LoVo (cell line): ENCODE measurements around the gene CTNNA2.
A peak's percentile ranks its signal among the peaks of the same experiment; 100 is the strongest.
"Not testable (repeated sequence)": the region's sequence is repeated elsewhere in the genome, so short reads cannot be mapped to it uniquely, and the experiment has no call there.

Source experiments
- DNase-seq: peaks from one replicate; pipeline ENCODE4 v3.0.0-alpha.2; 2016; ENCODE audit warnings: low spot score

The CTNNA2 gene

GRCh38 chr2:80032684-80033083 lies 519.8 kb downstream of the CTNNA2 start:
- DNase-seq: not testable (repeated sequence)

DNA sequence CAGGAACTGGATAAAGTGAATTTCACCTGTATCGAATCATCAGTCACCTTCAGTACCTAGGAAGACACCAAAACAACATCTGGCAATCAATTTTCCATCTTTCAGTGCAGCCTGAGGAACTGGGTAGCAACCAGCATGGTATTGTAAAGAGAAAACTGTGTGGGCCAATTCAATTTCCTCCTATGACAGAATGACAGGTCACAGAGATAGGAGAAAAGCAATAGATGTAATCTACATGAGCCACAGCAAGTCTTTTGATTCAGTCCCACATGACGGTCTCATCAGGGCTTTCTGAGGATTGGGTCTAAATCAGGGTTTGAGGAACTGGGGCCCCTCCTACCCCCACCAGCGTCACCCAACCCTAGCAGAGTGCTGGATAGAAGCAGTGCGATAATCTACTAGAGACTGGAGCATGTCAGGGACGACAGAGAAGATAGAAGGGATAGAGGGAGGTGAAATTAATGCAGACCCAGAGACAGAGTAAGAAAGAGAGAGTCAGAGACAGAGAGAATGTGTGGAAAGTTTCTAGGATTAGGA lies 523.0 kb downstream of the CTNNA2 start:
- DNase-seq: no peak

GRCh38 chr2:80037310-80037709 lies 524.5 kb downstream of the CTNNA2 start:
- no peak for DNase-seq

- DNase-seq: no peak
Measured at GRCh38 chr2:80040226-80040625, 527.4 kb downstream of the CTNNA2 start.

DNA sequence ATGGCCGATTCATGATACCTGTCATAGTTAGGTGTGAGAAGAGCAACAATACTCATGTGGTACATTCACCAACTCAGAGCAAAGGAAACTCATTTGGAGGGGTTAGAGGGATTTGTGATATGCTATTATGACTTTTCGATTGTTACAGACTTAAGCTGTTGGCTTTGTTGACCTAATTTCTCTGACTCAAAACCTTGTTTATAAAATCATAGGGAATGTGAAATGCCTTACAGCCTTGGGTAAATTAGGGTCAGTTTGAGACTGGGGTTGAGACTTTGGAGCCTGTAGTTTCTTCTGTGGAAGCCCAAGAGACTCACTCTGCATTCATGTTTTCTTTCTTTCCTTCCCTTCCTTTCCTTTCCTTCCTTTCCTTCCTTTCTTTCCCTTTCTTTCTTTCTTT lies 529.8 kb downstream of the CTNNA2 start:
- DNase-seq: no peak

GRCh38 chr2:80048296-80048695 lies 535.4 kb downstream of the CTNNA2 start:
- DNase-seq: no peak

GRCh38 chr2:80050246-80050645 lies 537.4 kb downstream of the CTNNA2 start:
- DNase-seq: no peak

- no peak for DNase-seq
Measured at GRCh38 chr2:80053522-80054345, 540.9 kb downstream of the CTNNA2 start.

DNA sequence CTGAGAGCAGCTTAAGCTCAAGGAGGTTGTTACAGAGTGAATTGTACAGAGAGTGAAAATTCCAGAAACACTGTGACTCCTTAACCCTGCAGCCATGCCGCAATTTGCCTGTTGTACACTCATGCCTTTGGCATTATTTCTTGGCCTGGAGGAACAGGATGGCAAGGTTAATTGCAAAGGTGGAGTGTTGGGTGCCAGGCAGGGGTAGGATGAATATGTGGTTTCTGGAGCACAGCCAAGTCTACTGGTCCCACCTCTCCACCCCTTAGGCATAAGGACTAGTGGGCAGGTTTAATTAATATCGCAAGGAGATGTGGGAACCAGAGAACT lies 541.5 kb downstream of the CTNNA2 start:
- no peak for DNase-seq

- DNase-seq: no peak
Measured at GRCh38 chr2:80057956-80058355, 545.1 kb downstream of the CTNNA2 start.

- no peak for DNase-seq
Measured at GRCh38 chr2:80058562-80058961, 545.7 kb downstream of the CTNNA2 start.

DNA sequence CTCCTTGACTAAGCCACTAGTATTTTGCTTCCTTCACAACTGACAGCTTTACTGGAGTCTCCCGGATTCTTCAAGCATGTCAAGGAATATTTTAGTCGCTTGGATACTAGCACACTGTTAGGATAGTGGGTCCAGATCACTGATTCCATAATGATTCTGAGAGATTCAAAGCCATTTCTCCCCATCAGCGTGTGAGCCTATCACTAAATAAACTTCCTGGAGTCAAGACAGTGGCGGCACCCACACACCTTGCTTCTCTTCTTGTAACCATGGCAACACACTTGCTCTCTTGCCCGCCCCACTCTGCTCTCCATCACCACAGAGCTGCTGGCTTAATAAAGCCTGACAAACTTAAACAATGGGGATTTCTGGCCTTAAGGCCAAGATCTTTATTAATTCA lies 546.6 kb downstream of the CTNNA2 start:
- DNase-seq: no peak

DNA sequence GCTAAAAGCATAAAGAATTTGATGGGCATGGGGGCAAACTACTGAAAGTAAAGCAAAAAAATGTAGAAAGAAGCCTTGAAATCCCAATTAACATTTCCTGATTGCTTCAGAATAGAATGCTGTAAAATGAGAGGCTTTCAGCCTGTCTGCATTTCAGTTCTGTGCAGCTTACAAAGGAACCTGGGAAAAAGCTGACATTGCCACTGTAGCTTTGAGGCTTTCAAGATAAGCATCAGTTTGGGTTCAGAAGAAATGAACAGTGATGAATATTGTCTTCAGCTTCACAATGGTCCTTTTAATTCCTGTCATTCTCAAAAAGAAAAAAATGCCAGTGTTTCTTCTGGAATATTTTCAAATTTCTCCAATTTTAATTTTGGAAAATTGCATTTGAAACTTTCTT lies 549.0 kb downstream of the CTNNA2 start:
- no peak for DNase-seq

GRCh38 chr2:80062298-80062697 lies 549.4 kb downstream of the CTNNA2 start:
- no peak for DNase-seq

- no peak for DNase-seq
Measured at GRCh38 chr2:80068038-80068731, 555.3 kb downstream of the CTNNA2 start.

GRCh38 chr2:80070587-80070986 lies 557.7 kb downstream of the CTNNA2 start:
- no peak for DNase-seq

DNA sequence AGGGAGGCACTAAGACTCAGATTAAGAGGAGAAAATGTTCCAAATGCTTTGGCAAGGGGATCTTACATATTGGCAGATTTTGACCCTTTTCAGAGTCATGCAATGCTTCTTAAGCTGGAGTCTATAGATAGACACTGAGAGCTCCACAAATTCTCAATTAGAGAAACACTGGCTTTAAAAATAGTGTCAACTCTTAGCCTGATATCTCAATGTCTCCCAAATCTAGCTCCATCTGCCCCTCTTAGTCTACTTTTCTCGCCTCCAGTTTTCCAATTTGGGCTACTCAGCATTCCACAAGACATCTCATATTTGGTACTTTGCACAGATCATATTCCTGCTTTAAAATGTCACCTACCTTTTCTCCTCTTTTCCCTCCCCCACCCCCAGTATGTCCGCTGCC lies 559.1 kb downstream of the CTNNA2 start:
- DNase-seq: no peak

DNA sequence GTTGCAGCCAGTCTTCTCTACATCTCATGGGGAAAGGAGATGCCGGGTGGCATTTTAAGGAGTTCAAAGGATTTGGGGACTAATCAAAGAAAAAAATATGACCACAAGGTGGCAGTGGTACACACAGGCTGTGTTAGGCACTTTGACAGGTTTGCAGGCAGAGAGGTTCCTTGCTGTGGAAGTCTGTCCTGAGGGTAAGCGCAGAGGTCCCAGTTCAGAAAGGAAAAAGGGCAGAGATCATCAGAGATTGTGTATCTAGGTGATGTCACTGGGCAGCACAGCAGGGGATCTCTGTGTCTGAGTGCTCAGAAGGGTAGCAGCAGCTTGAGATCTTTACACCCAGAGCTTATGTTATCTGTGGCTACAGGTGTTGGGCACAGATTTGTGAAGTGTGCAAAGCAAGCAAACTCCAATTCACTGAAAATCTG lies 560.3 kb downstream of the CTNNA2 start:
- peak; percentile 42 for DNase-seq

GRCh38 chr2:80074321-80075070 lies 561.6 kb downstream of the CTNNA2 start:
- no peak for DNase-seq

GRCh38 chr2:80075719-80076118 lies 562.9 kb downstream of the CTNNA2 start:
- no peak for DNase-seq

- DNase-seq: no peak
Measured at GRCh38 chr2:80078290-80079036, 565.6 kb downstream of the CTNNA2 start.

DNA sequence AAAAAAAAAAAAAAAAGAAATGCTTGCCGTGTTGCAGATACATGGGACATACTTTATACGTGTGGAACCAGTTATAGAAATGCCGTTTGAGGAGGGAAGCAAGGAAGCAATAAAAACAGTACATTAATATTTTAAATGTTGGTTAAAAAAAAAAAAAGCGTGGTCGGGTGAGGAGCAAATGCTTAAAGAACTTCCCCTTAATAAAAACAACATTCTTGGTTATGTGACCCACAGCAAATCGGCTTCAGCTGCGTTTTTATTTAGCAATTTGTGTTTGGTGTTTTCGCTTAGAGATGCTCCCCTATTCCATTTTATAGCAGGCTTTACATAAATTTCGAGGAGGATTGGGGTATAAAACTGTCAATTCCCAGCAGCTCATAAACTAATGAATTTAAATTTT lies 568.1 kb downstream of the CTNNA2 start:
- DNase-seq: no peak
